ENCODE measurements around the gene POP5.
"Not testable (repeated sequence)": the region's sequence is repeated elsewhere in the genome, so short reads cannot be mapped to it uniquely, and the experiment has no call there.

POP5 gene

GRCh38 chr12:120536064-120536791 is 45.0 kb downstream of the POP5 start:
- DNase-seq = no peak

GRCh38 chr12:120534703-120535655 is 46.2 kb downstream of the POP5 start:
- DNase-seq = peak; percentile 29

GRCh38 chr12:120534203-120534702 is 46.9 kb downstream of the POP5 start, which contains the start of gene RNF10:
TSS of gene RNF10 (plus strand) at chr12:120534356. CDS start at chr12:120534812, 456 bp downstream.
- peak; percentile 84 for DNase-seq

- no peak for DNase-seq
These were observed 48.4 kb downstream of the POP5 start for GRCh38 chr12:120532701-120533238.

GRCh38 chr12:120530418-120530761 is 50.8 kb downstream of the POP5 start:
- DNase-seq = not testable (repeated sequence)

- peak; percentile 33 for DNase-seq
These were observed 51.4 kb downstream of the POP5 start for GRCh38 chr12:120529641-120530417.

GRCh38 chr12:120528861-120529525 is 52.2 kb downstream of the POP5 start, which contains the start of gene COQ5:
TSS of gene COQ5 (minus strand) at chr12:120529158. CDS start at chr12:120529141, 17 bp downstream.
- DNase-seq = peak; percentile 85
